ENCODE measurements around the gene GAL3ST1. TPM values are rescaled to one million over a fixed set of nuclear protein-coding genes. Genes with fewer than 3 reads are reported as not detected.

GAL3ST1 gene
- polyA plus RNA-seq, 1 experiment: not detected

GRCh38 chr22:30566125-30566524, 8.3 kb downstream of the GAL3ST1 start:
- DNase-seq (ENCODE audit: low read depth): no peak
- ChIA-PET CTCF (no interaction called here), POLR2A (no interaction called here)
- no peak for TF ChIP-seq CTCF (IDR thresholded peaks at IDR 0.05; ENCODE audit: insufficient read depth, low read depth, low read length)
- Histone ChIP-seq H3K36me3 (ENCODE audit: control insufficient read depth, insufficient read depth, low read length) (no peaks in the 10 kb centered on the region), H3K27me3 (ENCODE audit: control insufficient read depth, insufficient read depth, low read length) (peaks cover 10% of the 10 kb centered on the region), H3K4me3 (ENCODE audit: low read depth, low read length) (no peak overlapping the region)

- H3K4me3 ChIP-seq (ENCODE audit: low read depth, low read length): no peak overlapping the region
- TF ChIP-seq CTCF (IDR thresholded peaks at IDR 0.05; ENCODE audit: insufficient read depth, low read depth, low read length): no peak
- DNase-seq (ENCODE audit: low read depth): no peak
- ChIA-PET POLR2A (no interaction called here), CTCF (no interaction called here)
- H3K27me3 ChIP-seq (ENCODE audit: control insufficient read depth, insufficient read depth, low read length): peaks cover 10% of the 10 kb centered on the region
- H3K36me3 ChIP-seq (ENCODE audit: control insufficient read depth, insufficient read depth, low read length): no peaks in the 10 kb centered on the region
These were observed 9.1 kb downstream of the GAL3ST1 start for GRCh38 chr22:30565341-30565740.

- Histone ChIP-seq H3K27me3 (ENCODE audit: control insufficient read depth, insufficient read depth, low read length) (peaks cover 5% of the 10 kb centered on the region), H3K4me3 (ENCODE audit: low read depth, low read length) (no peak overlapping the region), H3K36me3 (ENCODE audit: control insufficient read depth, insufficient read depth, low read length) (no peaks in the 10 kb centered on the region)
- CTCF ChIA-PET: no interaction called here
- TF ChIP-seq CTCF (IDR thresholded peaks at IDR 0.05; ENCODE audit: insufficient read depth, low read depth, low read length): no peak
- POLR2A ChIA-PET: no interaction called here
- no peak for DNase-seq (ENCODE audit: low read depth)
These were observed 9.7 kb downstream of the GAL3ST1 start for GRCh38 chr22:30564761-30565119.

- no peak for TF ChIP-seq CTCF (IDR thresholded peaks at IDR 0.05; ENCODE audit: insufficient read depth, low read depth, low read length)
- no peaks in the 10 kb centered on the region for H3K36me3 ChIP-seq (ENCODE audit: control insufficient read depth, insufficient read depth, low read length)
- no peak overlapping the region for H3K4me3 ChIP-seq (ENCODE audit: low read depth, low read length)
- POLR2A ChIA-PET: no interaction called here
- no peak for DNase-seq (ENCODE audit: low read depth)
- CTCF ChIA-PET: no interaction called here
- peaks cover 2% of the 10 kb centered on the region for H3K27me3 ChIP-seq (ENCODE audit: control insufficient read depth, insufficient read depth, low read length)
These were observed 10.3 kb downstream of the GAL3ST1 start for GRCh38 chr22:30564045-30564760.

- CTCF ChIA-PET: interaction anchor here (1.3 kb wide), 1 partner anchor 15 kb away, joined by 3 read pairs; no protein-coding TSS in a partner anchor
- no peak for DNase-seq (ENCODE audit: low read depth)
- no peaks in the 10 kb centered on the region; the same call in 1 of the 2 replicates for H3K27me3 ChIP-seq (ENCODE audit: control insufficient read depth, insufficient read depth, low read length)
- no peak for TF ChIP-seq CTCF (IDR thresholded peaks at IDR 0.05; ENCODE audit: insufficient read depth, low read depth, low read length)
- POLR2A ChIA-PET: no interaction called here
- H3K36me3 ChIP-seq (ENCODE audit: control insufficient read depth, insufficient read depth, low read length): no peaks in the 10 kb centered on the region
- H3K4me3 ChIP-seq (ENCODE audit: low read depth, low read length): no peak overlapping the region
These were observed 12.1 kb downstream of the GAL3ST1 start for GRCh38 chr22:30562366-30562765.
